ENCODE data around the gene DPM2. TPM values are rescaled to one million over a fixed set of nuclear protein-coding genes. Genes with fewer than 3 reads are reported as not detected.

Gene DPM2, protein sequence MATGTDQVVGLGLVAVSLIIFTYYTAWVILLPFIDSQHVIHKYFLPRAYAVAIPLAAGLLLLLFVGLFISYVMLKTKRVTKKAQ
- 9.6 and 11.2 TPM in 2 replicates for total RNA-seq

DNA sequence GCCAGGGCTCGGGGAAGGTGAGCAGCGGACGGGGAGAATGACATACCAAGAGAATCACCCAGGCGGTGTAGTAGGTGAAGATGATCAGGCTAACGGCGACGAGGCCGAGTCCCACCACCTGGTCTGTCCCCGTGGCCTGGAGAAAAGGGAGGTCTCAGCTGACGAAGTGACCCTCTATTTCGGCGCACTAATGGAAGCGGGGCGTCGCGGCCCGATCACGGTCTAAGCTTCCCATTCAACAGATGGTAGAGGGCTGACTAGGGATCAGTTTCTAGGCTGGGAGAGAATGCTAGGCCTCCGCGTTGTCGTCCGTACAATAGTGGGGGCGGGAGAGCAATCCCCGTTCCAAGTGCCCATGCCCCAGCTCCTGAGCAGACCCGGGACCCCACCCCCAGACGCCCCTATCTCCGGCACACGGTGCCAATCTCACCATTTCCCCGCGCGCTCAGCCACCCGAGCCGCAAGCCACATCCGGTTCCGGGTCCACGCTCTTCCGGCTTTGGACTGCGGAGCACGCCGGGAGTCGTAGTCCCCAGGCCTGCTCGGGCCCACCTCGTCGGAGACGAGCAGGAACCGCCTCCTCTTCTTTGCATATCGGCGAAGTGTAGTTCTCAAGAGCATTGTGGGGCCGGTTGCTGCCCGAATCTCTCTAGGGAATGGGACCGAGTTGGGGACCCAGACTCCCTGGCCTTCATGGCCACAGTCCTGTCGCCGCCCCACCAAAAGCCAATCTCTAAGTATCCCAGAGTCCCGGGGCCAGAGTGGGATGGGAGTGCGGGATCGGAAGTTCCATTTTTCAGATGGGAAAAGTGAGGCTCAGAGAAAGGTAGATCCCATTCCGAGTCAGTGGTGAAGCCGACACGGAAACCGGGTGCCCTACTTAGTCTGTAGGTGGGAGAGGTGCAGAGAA lies at the start of gene DPM2:
DPM2 (minus strand) TSS at position 467 of the 910 bp plus-strand sequence; CDS start at position 433, 34 bp downstream.

DNA sequence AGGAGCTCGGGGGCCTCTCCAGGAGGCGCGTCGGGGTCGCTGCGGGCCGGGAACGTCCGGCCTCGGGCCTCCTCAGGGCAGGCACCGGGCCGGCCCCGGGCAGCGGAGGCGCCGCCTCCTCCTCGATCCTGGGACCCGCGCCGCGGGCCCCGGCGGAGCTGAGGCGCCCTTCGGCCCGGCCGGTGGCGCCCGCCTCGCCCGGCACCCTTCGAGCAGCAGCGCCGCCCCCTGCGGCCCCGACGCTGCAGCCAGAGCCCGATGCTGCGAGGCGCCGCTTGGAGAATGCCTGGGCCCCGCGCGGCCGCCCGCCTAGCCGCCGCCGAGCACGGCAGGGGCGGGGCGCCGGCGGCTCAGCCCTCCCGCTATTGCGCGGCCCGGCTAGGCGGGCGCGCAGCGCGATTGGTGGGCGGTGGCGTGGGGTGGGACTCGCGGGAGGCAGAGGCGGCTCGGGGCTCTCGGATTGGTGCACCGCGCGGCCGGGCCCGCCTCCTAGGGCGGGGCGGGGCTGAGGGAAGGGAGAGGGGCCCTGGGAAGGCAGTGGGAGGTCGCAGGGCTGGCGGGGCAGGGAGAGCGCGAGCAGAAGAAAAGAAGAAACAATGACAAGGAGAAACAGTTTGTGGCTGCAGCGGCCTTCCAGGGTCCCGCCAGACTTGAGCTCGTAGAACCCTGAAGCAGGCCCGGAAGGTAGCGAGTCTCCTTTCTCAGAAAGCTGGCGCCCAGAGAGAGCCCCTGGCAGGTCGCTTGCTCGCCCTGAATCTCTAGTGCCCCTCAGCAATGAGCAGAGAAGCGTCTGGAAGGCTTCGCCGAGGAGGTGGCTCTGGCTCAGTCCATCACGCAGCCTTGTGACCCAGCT lies 43.3 kb upstream of the DPM2 start, which contains the start of gene EEIG1:
EEIG1 (minus strand) TSS at position 284 of the 853 bp plus-strand sequence. CDS start 852 bp downstream, outside the sequence.

DNA sequence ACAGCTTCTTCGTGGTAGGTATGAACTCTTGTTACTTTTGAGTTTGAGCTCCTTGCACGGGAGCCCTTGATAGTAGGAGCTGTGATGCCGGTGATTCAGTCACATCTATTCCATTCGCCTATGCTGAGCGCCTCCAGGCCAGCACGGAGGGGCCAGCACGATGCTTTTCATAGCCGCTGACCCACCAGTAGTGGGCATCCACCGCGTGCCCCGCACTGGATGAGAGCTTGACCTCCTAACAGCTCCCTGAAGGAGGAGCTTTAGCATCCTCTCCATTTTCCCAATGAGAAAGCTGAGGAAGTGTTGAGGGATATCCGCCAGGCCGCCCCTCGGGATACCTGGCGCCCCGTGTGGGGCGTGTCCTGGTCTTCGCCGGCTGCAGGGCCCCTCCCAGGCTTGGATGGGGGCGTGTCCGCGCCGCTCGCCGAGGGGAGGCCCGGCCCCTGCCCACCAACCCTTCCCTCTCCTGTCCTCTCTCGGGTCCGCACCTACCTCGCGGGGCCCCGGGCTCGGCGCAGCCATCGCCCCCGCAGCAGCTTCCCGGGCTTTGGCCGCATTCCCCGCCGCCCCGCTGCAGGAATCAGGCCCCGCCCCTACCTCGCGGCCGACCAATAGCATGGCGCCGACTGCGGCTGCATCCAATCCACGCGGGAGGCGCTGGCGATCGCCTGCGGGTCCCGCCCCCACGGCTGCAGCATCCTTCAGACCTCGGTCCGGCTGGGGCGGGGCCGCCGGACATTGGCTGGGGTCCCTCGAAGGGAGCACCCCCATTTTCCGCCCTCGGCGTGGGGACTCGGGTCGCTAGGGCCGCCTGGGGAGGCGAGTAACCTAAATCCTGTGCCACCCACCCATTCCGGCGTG lies 7.2 kb downstream of the DPM2 start, which contains the start of gene PIP5KL1:
PIP5KL1 (minus strand) TSS at position 547 of the 861 bp plus-strand sequence; CDS start at position 522, 25 bp downstream.

DNA sequence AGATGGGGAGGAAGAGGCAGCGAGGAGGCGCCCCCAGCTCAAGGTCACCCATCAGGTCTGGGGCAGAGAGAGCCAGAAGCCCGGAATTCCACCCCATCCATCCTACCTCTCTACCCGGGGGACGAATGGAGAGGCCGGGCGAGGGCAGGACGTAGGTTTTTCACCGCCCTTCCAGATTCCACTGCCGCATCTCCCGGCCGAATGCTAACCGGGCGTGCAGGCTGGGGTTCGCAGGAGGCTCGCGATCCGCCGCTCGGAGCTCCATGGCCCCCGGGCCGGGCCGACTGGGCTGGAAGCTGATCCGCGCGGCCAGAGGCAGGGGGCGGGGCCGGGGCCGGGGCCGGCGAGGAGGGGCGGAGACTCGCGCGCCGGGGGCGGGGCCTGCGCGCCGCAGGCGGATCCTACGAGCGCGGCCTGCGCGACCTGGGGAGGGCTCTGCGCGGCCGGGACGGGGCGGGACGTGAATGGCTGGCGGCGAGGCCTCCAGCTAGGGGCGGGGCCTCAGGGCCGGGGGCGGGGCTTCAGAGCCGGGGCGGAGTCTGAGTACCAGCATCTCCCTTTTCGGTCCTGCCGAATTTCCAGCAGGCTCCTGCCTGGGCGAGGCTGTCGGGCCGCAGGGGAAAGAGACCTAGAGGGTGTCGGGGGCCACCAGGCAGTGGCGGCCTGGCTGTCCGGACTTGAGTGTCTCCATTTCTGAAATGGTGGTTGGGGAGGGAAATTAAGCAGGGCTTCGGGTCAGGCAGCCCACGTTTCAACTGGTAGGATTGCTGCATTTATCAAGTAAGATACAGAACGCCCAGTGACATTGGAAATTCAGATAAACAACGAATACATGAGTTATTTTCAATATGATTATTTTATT lies 20.7 kb downstream of the DPM2 start, which contains the start of gene ST6GALNAC4:
ST6GALNAC4 (minus strand) TSS at position 322 of the 862 bp plus-strand sequence. CDS start 622 bp downstream, outside the sequence.

DNA sequence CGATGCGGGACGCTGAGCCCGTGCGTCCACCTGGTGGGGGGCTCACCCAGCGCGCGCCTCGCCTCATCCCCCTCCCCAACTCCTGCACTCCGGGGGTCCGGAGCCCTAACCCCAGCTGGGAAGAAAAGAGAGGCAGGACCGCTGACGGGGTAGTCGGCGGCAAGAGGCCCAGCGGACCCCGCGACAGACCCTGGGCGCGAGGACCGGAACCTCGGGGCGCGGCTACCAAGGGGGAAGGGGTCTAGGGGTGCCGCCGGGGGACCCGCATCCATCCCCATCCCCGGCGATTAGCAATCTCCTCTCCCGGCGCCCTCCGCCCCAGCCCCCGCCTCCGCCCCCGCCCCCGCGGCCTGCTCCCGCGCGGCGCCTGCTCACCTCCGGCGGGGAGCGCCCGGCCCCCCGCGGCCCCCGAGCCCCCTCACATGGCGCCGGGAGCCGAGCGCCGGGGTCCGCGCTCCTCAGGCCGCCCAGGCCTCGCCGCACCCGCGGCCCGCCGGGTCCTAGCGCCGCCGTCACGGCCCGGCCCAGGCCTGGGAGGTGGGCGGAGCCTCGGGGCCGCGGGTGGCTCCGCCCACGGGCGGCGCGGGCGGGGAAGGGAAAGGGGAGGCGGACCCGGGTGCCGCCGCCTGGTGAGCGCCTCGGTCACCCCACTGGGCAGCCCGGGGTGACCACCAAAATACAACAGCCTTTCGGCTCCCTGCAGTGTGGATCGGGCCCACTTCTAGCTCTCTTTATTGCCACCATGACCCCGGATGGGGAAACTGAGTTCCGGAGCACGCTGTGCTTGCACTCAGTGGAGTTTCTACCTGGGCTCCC lies 38.3 kb downstream of the DPM2 start, which contains the start of gene ST6GALNAC6:
ST6GALNAC6 (minus strand) TSS at position 476 of the 816 bp plus-strand sequence. CDS start 1,622 bp downstream, outside the sequence.

Other genes starting within 250 kb of the DPM2 start
- 0.09 and 0.16 TPM in 2 replicates for gene CFAP157, start 230.9 kb downstream of the DPM2 start, total RNA-seq
- 17.3 and 27.4 TPM in 2 replicates for gene PTRH1, start 222.2 kb downstream of the DPM2 start, total RNA-seq
- 0.16 TPM in 1 of 2 replicates, not detected in the other for gene TTC16, start 221.8 kb downstream of the DPM2 start, total RNA-seq
- 1.7 and 2.7 TPM in 2 replicates for gene TOR2A, start 202.6 kb downstream of the DPM2 start, total RNA-seq
- gene SH2D3C, start 159.2 kb downstream of the DPM2 start, total RNA-seq = not detected in 2 replicates
- gene CDK9, start 151.8 kb downstream of the DPM2 start, total RNA-seq = 35.8 and 52.8 TPM in 2 replicates
- 52.9 and 54.1 TPM in 2 replicates for gene FPGS, start 135.0 kb downstream of the DPM2 start, total RNA-seq
- gene ENG, start 83.2 kb downstream of the DPM2 start, total RNA-seq = 11.0 and 13.9 TPM in 2 replicates
- gene AK1, start 60.2 kb downstream of the DPM2 start, total RNA-seq = 45.9 and 81.7 TPM in 2 replicates
- gene ST6GALNAC6, start 38.3 kb downstream of the DPM2 start, total RNA-seq = 50.9 and 61.2 TPM in 2 replicates
- 23.0 and 24.5 TPM in 2 replicates for gene ST6GALNAC4, start 20.8 kb downstream of the DPM2 start, total RNA-seq
- gene PIP5KL1, start 7.1 kb downstream of the DPM2 start, total RNA-seq = 3.5 and 4.3 TPM in 2 replicates
- 7.1 and 14.7 TPM in 2 replicates for gene EEIG1, start 43.1 kb upstream of the DPM2 start, total RNA-seq
- 12.3 and 17.8 TPM in 2 replicates for gene NAIF1, start 129.5 kb upstream of the DPM2 start, total RNA-seq
- gene SLC25A25, start 130.4 kb upstream of the DPM2 start, total RNA-seq = 18.3 and 20.0 TPM in 2 replicates
- 48.3 and 73.0 TPM in 2 replicates for gene PTGES2, start 189.9 kb upstream of the DPM2 start, total RNA-seq
- gene LCN2, start 211.6 kb upstream of the DPM2 start, total RNA-seq = not detected in 2 replicates
- gene BBLN, start 222.4 kb upstream of the DPM2 start, total RNA-seq = 11.2 and 21.6 TPM in 2 replicates